Activated gamma-delta T cell (primary cell): ENCODE measurements around the gene BMPR1A.

ENCODE experiments used
- DNase-seq: peaks from one replicate; lab custom pipeline; 2025; lab: John Stamatoyannopoulos, UW

Gene BMPR1A

DNA sequence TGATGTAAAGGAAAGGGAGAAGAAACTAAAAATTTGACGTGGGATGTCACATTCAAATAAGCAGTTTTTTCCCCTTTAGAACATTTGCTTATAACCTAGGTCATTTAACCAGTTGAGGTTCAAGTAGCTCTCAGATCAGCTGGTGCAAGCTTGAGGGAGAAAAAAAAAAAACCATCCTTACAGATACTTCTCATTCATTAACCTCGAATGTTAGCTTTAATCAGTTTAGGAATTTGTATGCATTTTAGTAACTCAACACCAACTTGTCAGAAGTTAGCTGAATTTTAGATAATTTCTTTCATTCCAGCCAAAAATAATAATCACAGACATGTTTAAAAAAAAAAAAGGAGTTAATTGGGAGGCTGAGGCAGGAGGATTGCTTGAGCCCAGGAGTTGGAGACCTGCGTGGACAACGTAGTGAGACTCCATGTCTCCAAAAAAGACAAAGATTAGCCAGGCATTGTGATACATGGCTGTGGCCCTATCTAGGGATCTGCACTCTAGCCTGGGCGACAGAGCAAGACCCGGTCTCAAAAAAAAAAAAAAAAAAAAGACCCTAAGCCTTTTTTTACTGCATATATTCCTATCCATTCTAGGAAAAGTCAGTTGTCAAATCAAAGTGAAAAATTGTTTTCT, 46.2 kb downstream of the BMPR1A start:
- DNase-seq = no peak

DNA sequence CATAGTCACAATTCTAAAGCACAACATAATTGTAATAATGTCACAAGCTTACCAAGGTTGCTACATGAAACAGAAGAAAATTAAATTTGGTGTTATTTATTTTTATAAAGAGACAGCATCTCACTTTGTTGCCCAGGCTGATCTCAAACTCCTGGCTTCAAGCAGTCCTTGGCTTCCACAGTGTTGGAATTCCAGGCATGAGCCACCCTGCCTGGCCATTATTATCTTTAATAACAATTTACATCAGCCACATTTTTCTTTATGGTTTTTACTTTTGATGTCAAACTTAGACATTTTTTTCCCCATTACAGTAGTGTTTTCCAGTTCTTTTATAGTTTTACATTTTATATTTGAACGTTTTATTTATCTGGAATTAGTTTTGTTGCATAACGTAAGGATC, 46.7 kb downstream of the BMPR1A start:
- DNase-seq = no peak

DNA sequence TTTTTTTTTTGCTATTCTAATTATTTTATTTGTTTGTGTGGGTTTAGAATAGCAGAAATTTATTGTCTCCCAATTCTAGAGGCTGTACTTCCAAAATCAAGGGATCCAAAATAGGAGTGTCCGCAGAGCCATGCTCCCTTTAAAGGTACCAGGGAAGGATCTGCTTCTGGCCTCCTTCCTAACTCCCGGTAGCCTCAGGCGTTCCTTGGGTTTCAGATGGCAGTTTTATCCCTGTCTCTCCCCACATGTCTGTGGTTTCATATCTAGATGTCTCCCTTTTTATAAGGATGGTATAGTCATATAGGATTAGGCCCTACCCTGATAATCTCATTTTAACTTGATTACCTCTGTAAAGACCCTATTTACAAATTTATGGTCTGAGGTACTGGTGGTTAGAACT, 48.4 kb downstream of the BMPR1A start:
- no peak for DNase-seq

DNA sequence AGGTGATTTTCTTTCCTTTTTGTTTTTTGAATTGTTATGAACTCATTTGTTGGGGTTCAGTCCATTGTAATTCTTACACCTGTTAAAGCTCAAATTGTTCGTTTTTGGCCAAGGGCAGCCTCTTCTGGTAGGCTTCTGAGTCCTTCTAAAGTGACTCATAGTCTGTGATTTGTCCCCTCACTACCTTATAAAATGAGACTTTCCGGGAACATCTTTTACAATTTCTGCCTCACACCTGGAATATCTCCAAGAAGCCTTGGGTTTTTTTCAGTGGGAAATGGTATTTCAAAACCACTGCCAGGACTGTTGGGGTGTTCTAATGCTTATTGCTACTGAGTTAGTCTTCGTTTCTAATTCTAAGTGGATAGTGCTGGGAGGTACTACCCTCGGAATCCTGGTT, 56.7 kb downstream of the BMPR1A start:
- no peak for DNase-seq

DNA sequence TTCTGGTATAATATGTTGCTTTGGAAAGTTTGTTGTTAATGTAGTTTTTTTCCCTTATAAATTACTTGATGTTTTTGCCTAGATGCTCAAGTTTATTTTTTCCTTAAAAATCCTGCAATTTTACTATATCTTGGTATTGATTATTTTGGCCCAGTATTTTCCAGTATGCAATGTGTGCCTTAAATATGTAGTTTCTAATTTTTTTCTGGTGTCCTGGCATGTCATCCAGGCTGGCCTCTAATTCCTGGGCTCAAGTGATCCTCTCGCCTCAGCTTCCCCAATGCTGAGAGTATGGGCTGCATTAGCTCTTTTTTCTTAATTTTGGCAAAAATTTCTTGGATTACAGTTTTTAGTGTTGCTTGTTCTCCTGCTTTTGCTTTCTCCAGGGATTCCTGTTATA, 57.6 kb downstream of the BMPR1A start:
- no peak for DNase-seq

DNA sequence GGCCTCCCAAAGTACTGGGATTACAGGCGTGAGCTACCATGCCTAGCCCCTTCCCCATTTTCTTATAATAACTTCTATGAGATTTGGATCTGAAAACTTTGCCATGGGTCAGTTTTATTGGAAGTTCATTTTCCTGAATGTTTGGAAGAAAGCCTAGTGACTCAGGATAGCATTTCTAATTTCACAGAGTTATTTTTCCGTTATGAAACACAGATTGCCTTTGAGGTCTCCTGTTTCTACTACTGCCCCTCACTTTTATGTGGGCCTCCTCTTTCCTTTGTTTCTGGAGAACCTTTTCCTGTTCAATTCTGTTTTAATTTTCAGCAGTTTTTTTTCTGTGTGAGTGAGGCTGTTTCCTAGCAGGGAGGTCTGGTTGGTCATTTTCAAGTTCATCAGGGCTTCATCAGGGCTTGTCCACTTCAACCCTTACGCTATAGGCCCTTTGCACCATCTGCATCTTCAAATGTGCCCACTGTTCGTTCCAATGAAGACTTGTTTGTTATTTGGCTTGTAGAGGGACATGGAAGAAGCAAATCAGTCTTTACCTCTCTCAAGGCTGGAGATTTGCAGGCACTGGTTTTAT, 58.7 kb downstream of the BMPR1A start:
- DNase-seq = no peak

DNA sequence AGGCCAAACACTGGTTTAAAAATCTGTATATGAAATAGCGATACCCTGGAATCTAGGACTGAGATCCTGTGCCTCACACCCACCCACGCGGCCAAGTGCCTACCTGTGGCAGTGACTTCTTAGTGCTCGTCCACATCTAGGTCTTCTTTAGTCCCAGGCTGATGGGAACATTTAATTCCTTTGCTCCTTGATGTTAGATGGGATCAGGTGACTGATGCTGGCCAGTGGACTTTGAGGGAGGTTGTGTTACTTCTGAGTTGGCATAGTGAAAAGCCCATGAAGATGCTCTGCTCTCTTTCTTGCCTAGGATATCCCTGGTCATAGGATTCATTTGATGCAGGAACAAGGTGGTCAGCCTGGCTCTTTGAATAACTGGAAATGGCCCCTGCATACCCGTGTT, 59.2 kb downstream of the BMPR1A start:
- DNase-seq = no peak

DNA sequence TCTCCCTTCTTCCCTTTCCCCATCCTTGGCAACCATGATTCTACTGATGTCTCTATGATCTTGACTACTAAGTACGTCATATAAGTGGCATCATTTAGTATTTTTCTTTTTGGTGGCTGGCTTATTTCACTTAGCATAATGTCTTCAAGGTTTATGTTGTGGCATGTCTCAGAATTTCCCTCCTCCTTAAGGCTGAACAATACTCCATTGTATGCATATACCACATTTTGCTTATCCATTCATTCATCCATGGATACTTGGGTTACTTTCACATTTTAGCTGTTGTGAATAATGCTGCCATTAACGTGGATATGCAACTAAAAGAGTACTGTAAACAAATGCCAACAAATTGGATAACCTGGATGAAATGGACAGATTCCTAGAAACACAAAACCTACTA, 60.8 kb downstream of the BMPR1A start:
- DNase-seq = no peak

DNA sequence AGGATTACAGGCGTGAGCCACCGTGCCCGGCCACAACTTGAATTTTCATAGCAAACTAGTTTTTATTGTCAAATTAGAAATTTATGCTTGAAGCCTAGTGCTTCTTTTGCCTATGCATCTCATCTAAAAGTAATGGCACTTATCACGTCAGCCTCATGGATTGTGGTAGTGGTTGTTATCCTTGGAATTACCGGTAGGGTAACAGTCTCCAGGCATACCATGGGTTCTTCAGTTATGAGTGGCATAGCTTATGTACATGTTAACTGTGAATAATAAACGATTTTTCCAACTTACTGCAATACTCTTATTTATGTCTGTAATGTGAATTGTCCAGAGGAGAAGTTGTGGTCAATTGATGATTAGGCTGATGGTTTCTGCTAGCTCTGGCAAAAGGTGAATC, 63.1 kb downstream of the BMPR1A start:
- DNase-seq = no peak

DNA sequence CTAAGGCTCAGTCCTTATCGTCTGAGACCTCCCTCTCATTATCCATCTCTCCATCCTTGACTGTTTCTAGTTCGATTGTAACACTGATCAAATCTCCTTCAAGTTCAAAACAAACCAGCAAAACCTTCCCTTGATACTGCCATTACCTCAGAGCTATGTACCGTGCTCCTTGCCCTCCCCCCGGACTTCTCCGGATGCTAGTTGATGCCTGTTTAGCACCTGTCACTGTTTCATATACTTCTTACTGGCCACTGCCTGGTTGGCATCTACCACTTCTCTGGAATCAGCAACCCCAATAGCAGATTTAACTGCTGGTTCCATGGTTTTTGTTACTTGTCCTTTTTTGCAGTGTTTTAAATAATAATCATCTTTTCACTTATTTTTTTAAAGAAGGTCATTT, 64.1 kb downstream of the BMPR1A start:
- DNase-seq = no peak

DNA sequence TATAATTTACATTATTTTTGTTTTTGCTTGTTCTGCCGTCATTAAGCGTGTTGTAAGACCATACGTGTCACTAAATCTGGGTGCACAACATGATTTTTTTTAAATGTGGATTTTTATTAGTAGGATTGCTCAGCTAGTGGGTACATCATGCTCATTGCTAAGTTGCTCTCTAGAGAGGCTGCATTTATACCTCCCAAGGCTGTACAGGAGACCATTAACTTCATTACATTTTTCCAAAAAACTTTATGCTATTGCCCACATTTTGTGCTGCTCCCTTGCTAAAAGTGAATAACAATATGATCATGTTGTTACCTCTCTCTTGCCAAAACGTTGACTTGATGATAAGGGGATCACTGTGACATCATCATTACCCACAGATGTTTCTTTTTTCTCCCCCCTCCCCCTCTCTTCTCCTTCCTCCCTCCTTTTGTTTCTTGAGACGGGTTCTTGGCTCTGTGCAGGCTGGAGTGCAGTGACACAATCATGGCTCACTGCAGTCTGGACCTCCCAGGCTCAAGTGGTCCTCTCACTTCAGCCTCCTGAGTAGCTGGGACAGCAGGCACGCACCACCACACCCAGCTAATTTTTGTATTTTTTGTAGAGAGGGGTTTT, 65.1 kb downstream of the BMPR1A start:
- no peak for DNase-seq

DNA sequence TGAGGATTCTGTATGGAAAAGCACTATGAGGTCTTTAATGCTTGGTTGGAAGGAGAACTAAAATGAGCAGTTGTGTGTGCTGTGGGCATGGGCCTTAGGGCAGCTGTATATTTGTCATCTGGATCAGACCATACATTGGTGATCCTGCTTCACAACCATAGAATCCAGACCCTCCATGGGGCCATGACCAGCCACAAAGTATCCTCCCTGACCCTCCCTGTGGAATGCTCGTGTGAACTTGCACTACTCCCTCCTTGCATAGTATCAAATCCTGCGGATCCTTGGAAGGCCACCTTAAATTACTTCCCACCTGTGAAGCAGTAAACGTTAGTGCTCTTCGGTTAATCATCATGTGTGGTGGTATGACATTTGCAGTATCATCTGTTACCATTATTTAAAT, 67.1 kb downstream of the BMPR1A start:
- DNase-seq = no peak

DNA sequence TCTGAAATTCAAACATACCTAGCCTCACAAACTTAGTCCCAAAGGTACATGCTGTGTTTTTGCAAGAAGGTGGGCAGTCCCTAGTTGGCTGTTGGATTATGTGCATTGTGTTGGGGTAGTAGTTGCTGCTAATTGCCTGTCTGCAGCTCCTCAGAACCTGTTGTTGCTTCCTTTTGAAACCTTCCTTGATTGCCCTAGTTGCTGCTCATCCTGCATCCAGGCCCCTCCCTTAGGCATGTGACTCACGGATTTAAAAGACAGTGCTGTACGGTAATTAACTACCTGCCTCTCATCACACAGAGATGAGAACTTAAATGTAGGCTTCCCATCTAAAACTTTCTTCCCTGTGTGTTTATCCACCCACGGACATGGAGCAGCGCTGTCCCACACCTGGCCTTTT, 67.7 kb downstream of the BMPR1A start:
- DNase-seq = no peak

DNA sequence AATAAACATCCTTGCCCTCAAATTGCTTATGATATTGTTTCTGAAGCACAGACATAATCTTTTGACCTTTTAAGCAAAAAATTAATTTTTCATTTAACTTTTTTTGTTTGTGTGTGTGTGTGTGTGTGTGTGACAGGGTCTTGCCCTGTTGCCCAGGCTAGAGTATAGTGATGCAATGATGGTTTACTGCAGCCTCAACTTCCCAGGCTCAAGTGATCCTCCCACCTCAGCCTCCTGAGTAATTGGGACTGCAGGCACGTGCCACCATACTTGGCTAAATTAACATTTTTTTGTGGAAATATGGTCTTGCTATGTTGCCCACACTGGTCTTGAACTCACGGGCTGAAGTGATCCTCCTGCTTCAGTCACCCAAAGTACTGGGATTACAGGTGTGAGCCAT, 68.9 kb downstream of the BMPR1A start:
- no peak for DNase-seq

DNA sequence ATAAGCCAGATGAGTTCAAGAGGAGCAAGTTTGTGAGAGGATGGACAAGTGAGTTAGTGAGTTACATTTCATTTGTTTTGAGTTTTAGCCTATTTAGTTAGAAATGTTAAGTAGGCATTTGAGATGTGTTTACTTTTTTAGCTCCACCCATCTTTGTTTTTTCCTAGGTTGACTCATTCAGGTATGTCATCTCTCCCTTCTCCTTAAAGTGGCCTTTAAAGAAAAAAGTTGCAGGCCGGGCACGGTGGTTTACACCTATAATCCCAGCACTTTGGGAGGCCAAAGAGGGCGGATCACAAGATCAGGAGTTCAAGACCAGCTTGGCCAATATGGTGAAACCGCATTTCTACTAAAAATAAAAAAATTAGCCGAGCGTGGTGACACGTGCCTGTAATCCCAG, 71.2 kb downstream of the BMPR1A start:
- DNase-seq = no peak

DNA sequence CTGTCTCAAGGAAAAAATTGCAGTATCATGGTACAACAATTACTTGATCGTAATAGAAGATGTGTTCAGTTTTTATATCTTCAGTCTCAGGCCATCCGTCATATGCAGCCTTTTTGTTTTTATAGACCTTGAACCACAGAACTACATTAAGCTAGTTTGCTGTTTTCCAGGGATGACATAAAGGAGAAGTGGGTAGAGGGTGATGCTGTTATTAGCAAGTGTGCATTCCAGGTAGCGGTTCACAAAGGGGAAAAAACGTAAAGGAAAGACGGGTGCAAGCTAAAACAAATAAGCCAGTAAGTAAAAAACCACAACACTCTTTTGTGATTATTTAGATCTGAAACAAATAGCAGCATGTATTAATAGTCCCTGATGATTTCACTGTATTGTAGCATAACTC, 71.7 kb downstream of the BMPR1A start:
- no peak for DNase-seq

DNA sequence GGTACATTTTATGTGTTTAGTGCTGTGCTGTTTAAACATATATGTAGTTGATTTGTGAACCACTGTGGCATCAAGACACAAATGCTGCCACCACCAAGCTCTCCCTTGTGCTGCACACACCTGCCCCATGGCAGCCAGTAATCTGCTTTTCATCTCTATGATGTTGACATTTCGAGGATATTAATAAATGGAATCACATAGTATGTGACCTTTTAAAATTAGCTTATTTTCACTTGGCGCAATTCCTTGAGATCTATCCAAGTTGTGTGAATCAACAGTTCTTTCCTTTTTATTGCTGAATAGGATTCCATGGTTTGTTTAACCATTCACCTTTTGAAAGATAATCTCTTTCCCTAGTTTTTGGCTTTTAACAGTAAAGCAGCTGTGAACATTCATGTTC, 73.1 kb downstream of the BMPR1A start:
- no peak for DNase-seq

DNA sequence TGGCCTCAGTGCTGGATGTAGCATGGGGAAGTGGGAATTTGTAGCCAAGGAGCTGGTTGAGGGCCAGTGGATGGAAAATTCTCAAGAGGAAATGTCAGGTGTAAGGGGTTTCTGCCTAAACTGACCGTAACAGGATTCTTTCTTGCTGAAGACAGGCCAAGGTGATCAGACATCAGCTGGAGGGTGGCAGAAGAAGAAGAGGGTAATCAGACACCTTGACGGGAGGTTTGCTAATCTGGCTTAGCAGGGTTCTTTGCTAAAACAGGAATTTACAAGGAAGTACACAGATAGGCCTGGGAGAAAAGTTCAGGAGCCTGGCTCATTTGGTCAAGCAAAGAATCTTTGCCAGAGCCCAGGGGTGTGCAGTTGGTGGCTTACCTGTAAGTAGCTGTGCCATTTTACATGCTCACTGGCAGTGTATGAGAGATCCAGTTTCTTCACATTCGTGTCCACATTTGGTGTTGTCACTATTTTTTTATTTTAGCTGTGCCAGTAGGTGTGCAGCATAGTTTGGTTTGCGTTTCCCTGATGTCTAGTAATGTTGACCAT, 73.7 kb downstream of the BMPR1A start:
- no peak for DNase-seq

DNA sequence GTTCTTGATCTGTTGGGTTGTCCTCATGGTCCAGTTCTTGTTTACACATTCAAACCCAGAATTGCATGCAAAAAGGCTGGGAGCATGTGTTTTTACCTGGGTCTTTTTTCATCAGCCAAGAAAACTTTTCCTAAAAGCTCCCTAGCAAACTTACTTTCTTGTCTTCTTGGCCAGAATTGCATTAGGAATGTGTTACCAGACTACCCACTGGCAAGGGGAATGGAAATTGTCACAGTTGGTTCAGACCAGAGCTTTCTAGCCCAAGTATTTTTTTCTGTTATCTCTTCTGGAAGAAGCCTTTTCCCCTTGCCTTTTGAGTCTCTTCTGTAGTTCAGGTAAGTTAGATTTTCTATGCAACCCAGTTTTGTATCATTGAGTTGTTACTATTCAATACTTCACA, 77.5 kb downstream of the BMPR1A start:
- no peak for DNase-seq

DNA sequence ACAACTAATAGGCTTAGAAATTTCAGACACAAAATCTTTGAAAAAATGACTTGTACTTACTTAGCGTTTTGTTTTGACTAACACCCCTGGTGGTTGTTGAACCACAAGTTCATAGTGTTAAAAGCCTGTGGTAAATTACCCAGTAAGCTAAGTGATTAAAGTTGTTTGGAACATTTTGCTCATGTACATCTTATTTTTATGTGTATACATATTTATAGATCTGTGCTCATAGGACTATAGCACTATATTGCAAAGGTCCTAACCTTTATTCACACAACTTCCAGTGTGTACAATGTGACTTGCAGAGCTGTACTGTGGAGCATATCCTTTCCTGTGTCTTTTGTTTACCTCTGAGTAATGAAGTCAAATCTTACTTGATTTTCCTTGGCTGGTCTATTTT, 79.6 kb downstream of the BMPR1A start:
- DNase-seq = no peak

DNA sequence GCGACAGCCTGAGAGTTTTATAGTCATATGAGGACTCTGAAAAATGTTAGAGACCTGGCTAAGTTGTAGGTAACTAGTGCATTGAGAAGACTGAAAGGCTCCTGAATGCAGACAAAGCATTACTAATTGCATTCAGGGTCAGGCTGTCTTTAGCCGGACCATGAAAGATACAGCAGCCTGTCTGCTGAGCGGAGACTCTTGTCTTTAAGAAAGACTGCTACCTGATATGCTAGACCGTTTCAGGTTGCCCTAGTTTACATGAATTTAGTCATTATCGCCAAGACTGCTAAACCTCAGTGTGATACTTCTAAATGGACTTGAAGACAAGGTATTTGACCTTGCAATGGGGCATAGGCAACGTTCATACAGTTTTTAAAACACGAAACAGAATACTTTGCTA, 81.2 kb downstream of the BMPR1A start:
- no peak for DNase-seq

DNA sequence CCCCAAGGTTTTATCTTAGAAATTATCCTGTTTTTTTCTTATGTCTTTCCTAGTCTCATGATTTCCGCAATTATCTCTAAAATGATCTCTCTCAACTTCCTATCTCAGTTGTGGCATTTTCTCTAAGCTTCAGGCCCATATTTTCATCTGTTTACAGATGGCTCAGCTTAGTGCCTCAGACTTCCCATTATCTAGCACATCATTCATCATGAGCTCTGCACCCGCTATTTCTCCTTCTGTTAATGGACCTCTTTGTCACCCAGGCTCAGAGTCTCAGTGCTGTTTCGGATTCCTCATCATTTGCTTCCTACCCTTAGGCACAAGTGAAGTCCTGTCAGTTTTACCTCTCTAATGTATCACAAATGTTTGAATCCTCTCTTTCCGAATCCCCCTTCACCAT, 84.1 kb downstream of the BMPR1A start:
- DNase-seq = no peak

DNA sequence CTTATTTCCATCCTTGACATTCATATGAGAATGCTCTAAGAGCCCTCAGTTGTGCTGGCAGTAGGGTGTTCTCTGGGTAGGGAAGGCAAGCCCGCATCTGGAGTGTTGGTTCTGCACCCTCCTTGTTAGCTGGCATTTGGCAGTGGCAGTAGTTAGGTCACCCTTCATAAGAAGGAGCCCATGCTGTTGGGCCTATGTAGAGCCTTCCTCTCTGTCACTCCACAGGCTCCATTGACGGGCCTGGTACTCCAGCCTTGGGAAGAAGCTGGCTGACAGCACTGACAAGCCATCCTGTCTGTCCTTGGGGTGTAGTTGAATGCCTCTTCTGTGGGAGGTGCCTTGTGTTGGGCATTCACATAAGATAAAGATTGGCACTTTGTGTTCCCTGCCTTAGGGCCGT, 89.7 kb downstream of the BMPR1A start:
- DNase-seq = no peak

DNA sequence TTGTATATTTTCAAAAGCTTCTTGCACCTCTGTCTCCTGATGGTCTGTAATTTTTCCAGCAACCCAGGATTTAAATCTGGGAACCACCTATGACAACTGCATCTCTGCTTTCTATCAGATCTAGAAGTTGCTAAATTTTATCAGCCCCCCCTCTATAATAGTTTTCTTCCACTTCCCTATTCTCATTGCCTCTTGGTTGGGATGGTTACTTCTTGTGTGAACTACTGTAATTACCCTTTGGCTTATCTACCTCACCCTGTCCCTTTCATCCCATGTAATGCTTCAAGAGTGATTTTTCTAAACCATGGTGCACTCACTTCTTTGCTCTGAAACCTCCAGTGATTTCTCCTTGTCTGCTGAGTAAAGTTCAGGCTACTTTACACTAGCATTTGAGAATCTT, 92.3 kb downstream of the BMPR1A start:
- no peak for DNase-seq
